H1 (cell line): ENCODE data around the gene DDB1. TPM values are rescaled to one million over a fixed set of nuclear protein-coding genes. Genes with fewer than 3 reads are reported as not detected.

Source experiments
- CHD7 ChIP-seq: fragments of 300-600 bp; sonication (generic); IDR thresholded peaks from 2 replicates; pipeline ENCODE4 v1.7.1; 2012; ENCODE audit warnings: low read length, moderate library complexity, mild to moderate bottlenecking, inconsistent platforms; ENCODE audit not compliant: insufficient replicate concordance
- CTBP2 ChIP-seq: IDR thresholded peaks from 2 replicates; pipeline ENCODE4 v1.7.0; 2011; ENCODE audit warnings: borderline replicate concordance, mild to moderate bottlenecking, moderate library complexity, mixed read lengths, low read length; ENCODE audit not compliant: insufficient read depth, insufficient read length
- E2F6 ChIP-seq: IDR thresholded peaks from 2 replicates; pipeline ENCODE4 v1.6.1; 2012; ENCODE audit warnings: inconsistent platforms
- EGR1 ChIP-seq: IDR thresholded peaks from 2 replicates; pipeline ENCODE4 v1.6.1; 2011; ENCODE audit warnings: low read depth, low read length, borderline replicate concordance
- EP300 ChIP-seq, 2 experiments: IDR thresholded peaks; 1 replicate in 1 of 2; 2 replicates in 1 of 2; pipeline ENCODE4 v1.6.1; 2011 to 2012; ENCODE audit warnings: low read depth in 2 of 2, low read length in 2 of 2, mild to moderate bottlenecking in 2 of 2, borderline replicate concordance in 1 of 2, inconsistent platforms in 1 of 2, moderate library complexity in 1 of 2
- HDAC6 ChIP-seq: IDR thresholded peaks from one replicate; pipeline ENCODE4 v1.7.1; 2012; ENCODE audit warnings: low read depth, mild to moderate bottlenecking, inconsistent platforms, low read length, moderate library complexity
- MAFK ChIP-seq: IDR thresholded peaks from 2 replicates; pipeline ENCODE4 v1.6.1; 2012; ENCODE audit warnings: low read depth, mild to moderate bottlenecking, improper control_type of control experiment, low read length
- RFX5 ChIP-seq: IDR thresholded peaks from 2 replicates; pipeline ENCODE4 v1.6.1; 2011; ENCODE audit warnings: low read depth, low read length, improper control_type of control experiment, borderline replicate concordance
- RXRA ChIP-seq: IDR thresholded peaks from 2 replicates; pipeline ENCODE4 v1.6.1; 2011; ENCODE audit warnings: low read depth, mild to moderate bottlenecking, low read length, moderate library complexity; ENCODE audit not compliant: insufficient read depth
- SP1 ChIP-seq: IDR thresholded peaks from 2 replicates; pipeline ENCODE4 v1.6.1; 2011; ENCODE audit warnings: low read depth, low read length
- TBP ChIP-seq: IDR thresholded peaks from 2 replicates; pipeline ENCODE4 v1.6.1; 2011; ENCODE audit warnings: low read depth, low read length, improper control_type of control experiment
- polyA plus RNA-seq, 7 experiments: library from polyadenylated mRNA; depleted of rRNA in 3 of 7; stranded (reverse) in 5 of 7; unstranded in 2 of 7; fragments of >200 nt in 5 of 7; fragments of 200-250 nt in 2 of 7; gene quantifications; 1 replicate in 5 of 7; 2 replicates in 1 of 7; 4 replicates in 1 of 7; pipeline versions ENCODE4 v1.2.1 to v1.2.3, GENCODE V29; 2011 to 2013; ENCODE audit warnings: missing spikeins in 2 of 7, mixed read lengths in 2 of 7
- total RNA-seq: library from RNA; stranded (reverse); fragmentation: NEBNext Ultra II Directional; extraction: Animal tissue kit (Norgen Biotek cat#: 25700); gene quantifications from 2 replicates; pipeline ENCODE4 v1.2.1, GENCODE V29; 2021

The DDB1 gene
- total and polyA plus RNA-seq, 2 of the 8 experiments (the other 6 are each of a cell fraction or from before 2014, with no cell fraction given), result 275 to 306 TPM

GRCh38 chr11:61283613-61284012, 49.3 kb downstream of the DDB1 start (continued):
- no peak for TF ChIP-seq CHD7
- TF ChIP-seq EGR1, result no peak
- no peak for TF ChIP-seq RFX5
- TF ChIP-seq E2F6, result no peak
- no peak for TF ChIP-seq RXRA
- no peak for TF ChIP-seq HDAC6
- no peak for TF ChIP-seq CTBP2
- no peak for TF ChIP-seq EP300 (IDR thresholded peaks at IDR 0.05; ENCODE audit: borderline replicate concordance in 1 of 2, low read depth in 2 of 2, low read length in 2 of 2)
- no peak for TF ChIP-seq MAFK
- no peak for TF ChIP-seq SP1
- TF ChIP-seq TBP, result no peak
